Calu3 (cell line): ENCODE data around the gene CAMKMT. TPM values are rescaled to one million over a fixed set of nuclear protein-coding genes. Genes with fewer than 3 reads are reported as not detected.

ENCODE experiments used
- BruUV-seq: library from RNA; stranded (reverse); fragments of 400-500 nt; replicated peaks from 2 replicates; lab custom pipeline; 2021; lab: Mats Ljungman, UMichigan
- CTCF ChIA-PET: fragments of 300-600 bp; sonication (Branson Sonifier 250); formaldehyde crosslinking; loops from one replicate; lab custom pipeline; 2022; ENCODE audit warnings: antibody characterized with exemption; lab: Charles Lee
- DNase-seq: peaks from one replicate; pipeline ENCODE4 v3.0.0; 2022
- H3K27ac Mint-ChIP-seq: one replicate; pipeline ENCODE4 v1.8.0; 2022; ENCODE audit warnings: mixed read lengths; ENCODE audit not compliant: unreplicated experiment
- H3K27me3 Mint-ChIP-seq: one replicate; pipeline ENCODE4 v1.8.0; 2022; ENCODE audit warnings: mixed read lengths; ENCODE audit not compliant: unreplicated experiment
- H3K36me3 Mint-ChIP-seq: one replicate; pipeline ENCODE4 v1.8.0; 2022; ENCODE audit warnings: mild to moderate bottlenecking, moderate library complexity, mixed read lengths; ENCODE audit not compliant: insufficient read depth, unreplicated experiment
- H3K4me1 Mint-ChIP-seq: one replicate; pipeline ENCODE4 v1.8.0; 2022; ENCODE audit warnings: mild to moderate bottlenecking, low read depth, mixed read lengths; ENCODE audit not compliant: unreplicated experiment
- H3K4me3 Mint-ChIP-seq: one replicate; pipeline ENCODE4 v1.8.0; 2022; ENCODE audit warnings: mild to moderate bottlenecking, low read depth, moderate library complexity, mixed read lengths; ENCODE audit not compliant: unreplicated experiment
- H3K9me3 Mint-ChIP-seq: one replicate; pipeline ENCODE4 v1.8.0; 2022; ENCODE audit warnings: low read depth, mixed read lengths; ENCODE audit not compliant: unreplicated experiment
- intact Hi-C: fragments of 100-400 bp; cut with micrococcal nuclease; formaldehyde crosslinking; loops from one replicate; pipeline ENCODE4 v1.10.0; 2022; ENCODE audit not compliant: unreplicated experiment
- total RNA-seq: library from RNA; stranded (reverse); gene quantifications from 2 replicates; pipeline ENCODE4 v1.2.3, GENCODE V29; 2022
- TF ChIP-seq, protein P1 (sequence below): fragments of 200-600 bp; IDR thresholded peaks from one replicate; pipeline ENCODE4 v1.8.0; 2022; ENCODE audit warnings: antibody characterized with exemption; ENCODE audit not compliant: unreplicated experiment

CAMKMT gene
- total RNA-seq, 1 experiment from 2014 or later = 20.6 TPM

DNA sequence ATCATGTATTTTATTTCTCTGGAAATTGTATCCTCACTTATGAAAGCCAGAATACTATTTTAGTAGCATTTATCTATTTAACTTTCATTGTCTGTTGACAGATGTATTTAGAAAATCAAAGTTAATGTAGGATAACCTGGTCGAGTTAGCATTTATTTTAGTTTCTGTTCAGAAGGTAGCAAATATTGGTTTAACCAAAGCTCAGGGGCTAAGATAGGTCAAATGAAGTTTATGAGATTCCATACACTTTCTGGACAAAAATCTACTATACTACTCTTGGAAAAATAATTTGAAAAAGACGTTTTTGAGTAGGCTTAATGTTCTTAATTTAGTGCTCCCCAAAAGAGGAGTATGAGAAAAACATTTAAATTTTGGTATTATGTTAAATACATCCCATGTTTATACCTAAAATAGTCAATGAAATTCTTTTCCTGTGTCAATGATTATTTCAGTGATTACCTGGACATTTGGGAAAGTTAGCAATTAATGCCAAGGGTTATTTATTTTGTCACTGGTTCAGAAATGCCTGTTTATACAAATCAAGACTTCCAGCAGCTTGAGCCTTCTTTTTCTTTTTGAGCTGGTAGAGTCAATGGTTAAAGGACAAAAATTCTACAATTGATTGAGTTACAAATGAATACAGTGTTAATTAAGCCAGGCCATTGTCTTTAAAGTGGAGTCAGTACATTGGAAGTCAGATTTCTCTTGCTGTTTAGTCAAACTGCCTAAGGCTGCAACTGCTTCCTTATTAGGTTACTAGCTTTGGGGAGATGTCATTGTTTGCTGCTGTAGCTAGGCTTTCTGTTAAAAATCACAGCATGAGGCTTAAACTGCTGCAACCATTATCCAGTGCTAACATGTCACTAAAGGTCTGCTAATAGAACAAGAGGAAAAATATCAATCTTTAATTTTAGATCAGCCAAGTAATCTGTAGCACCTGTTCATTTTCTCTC lies 182.3 kb downstream of the CAMKMT start:
- Mint-ChIP-seq H3K27ac (no peak overlapping the region), H3K9me3 (no peaks in the 10 kb centered on the region), H3K4me1 (peaks cover 20% of the 10 kb centered on the region), H3K4me3 (no peak overlapping the region), H3K27me3 (no peaks in the 10 kb centered on the region), H3K36me3 (no peaks in the 10 kb centered on the region)
- intact Hi-C loops = no loop called here
- BruUV-seq = no TSS peak
- no peak for DNase-seq
- CTCF ChIA-PET = interaction anchor here (0.6 kb wide), 2 partner anchors 65 to 214 kb away, joined by 3 read pairs; no protein-coding TSS in a partner anchor
- TF ChIP-seq, protein P1, sequence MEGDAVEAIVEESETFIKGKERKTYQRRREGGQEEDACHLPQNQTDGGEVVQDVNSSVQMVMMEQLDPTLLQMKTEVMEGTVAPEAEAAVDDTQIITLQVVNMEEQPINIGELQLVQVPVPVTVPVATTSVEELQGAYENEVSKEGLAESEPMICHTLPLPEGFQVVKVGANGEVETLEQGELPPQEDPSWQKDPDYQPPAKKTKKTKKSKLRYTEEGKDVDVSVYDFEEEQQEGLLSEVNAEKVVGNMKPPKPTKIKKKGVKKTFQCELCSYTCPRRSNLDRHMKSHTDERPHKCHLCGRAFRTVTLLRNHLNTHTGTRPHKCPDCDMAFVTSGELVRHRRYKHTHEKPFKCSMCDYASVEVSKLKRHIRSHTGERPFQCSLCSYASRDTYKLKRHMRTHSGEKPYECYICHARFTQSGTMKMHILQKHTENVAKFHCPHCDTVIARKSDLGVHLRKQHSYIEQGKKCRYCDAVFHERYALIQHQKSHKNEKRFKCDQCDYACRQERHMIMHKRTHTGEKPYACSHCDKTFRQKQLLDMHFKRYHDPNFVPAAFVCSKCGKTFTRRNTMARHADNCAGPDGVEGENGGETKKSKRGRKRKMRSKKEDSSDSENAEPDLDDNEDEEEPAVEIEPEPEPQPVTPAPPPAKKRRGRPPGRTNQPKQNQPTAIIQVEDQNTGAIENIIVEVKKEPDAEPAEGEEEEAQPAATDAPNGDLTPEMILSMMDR = no peak

DNA sequence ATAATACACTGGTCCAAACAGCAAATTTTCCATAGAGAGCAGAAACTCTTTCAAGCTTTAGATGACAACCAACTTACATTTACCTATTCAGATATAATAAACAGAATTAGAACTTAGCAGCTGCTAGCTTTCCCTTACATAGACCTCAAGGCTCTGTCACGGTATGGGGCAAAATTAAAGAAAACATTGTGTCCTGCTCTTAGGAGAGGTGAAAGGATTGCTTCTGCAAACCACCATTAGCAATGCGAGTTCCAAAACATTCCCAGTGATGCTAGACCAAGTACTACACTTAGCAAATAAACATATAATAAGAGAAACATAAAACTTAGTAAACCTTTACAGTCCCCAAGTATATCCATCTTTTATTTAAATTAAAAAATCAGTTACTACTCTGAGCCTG lies 183.3 kb downstream of the CAMKMT start:
- no peak for DNase-seq
- H3K36me3 Mint-ChIP-seq = no peaks in the 10 kb centered on the region
- CTCF ChIA-PET = interaction anchor here (0.6 kb wide), 2 partner anchors 66 to 213 kb away, joined by 3 read pairs; no protein-coding TSS in a partner anchor
- TF ChIP-seq, protein P1 = no peak
- no TSS peak for BruUV-seq
- H3K27me3 Mint-ChIP-seq = no peaks in the 10 kb centered on the region
- H3K9me3 Mint-ChIP-seq = no peaks in the 10 kb centered on the region
- H3K4me1 Mint-ChIP-seq = peaks cover 30% of the 10 kb centered on the region
- intact Hi-C loops = no loop called here
- H3K4me3 Mint-ChIP-seq = no peak overlapping the region
- no peak overlapping the region for H3K27ac Mint-ChIP-seq

DNA sequence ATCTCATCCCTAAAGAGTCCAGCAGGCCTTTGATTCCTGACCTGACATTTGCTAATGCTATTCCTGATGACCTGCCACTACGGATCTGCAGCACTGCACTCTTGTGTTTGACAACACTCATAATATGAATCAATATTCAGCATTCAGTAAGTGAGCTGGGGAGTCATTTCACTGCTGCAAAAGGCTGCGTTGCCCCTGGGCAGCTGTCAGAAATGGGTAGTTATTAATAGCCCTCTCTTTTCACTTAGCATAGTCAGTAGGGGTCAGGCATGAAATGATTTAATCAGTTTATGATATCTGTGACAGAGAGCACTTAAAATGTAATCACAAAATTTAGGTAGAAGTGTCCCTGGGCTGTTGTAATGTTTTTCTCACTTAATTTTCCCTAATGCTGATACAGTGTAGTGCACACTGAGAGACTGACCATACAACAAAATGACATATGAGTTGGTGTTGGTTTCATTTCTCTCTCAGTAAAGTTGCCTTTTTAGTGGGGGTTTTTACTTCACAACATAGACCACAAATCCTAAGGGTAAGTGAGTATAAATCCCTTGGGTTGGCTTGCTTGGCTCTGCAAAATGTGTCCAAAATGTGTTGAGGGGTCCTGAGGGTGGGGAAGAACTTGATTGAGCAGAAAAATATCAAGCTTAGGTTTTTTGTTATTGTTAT lies 184.8 kb downstream of the CAMKMT start:
- no peak for DNase-seq
- CTCF ChIA-PET = no interaction called here
- Mint-ChIP-seq H3K36me3 (no peaks in the 10 kb centered on the region), H3K27ac (no peak overlapping the region), H3K9me3 (no peaks in the 10 kb centered on the region), H3K27me3 (no peaks in the 10 kb centered on the region), H3K4me1 (peaks cover 43% of the 10 kb centered on the region), H3K4me3 (no peak overlapping the region)
- no TSS peak for BruUV-seq
- intact Hi-C loops = no loop called here
- TF ChIP-seq, protein P1 = no peak

DNA sequence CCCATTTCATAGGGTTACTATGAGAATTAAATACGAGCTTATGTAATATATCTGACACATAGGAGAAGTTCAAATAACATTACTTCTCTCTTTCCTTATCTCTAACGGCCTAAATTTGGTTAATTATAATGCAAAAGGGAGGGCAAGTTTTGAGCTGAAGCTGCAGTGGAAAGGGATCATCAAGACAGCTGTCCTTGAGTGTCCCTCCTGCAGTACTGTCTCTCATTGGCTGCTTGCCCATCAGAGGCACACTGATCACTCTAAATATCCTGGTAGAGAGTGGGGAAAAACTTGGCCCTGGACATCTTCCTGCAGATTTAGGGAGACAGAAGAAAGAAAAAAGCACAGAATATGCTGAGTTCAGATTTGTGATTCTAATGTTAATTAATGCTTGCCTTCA lies 186.0 kb downstream of the CAMKMT start:
- no peak overlapping the region for H3K4me3 Mint-ChIP-seq
- intact Hi-C loops = no loop called here

More for the DNA sequence above, 186.0 kb downstream of the CAMKMT start:
- CTCF ChIA-PET = no interaction called here
- Mint-ChIP-seq H3K36me3 (no peaks in the 10 kb centered on the region), H3K9me3 (no peaks in the 10 kb centered on the region), H3K27me3 (no peaks in the 10 kb centered on the region), H3K27ac (no peak overlapping the region), H3K4me1 (peaks cover 43% of the 10 kb centered on the region)
- no peak for DNase-seq
- BruUV-seq = no TSS peak
- TF ChIP-seq, protein P1 = no peak
